ENCODE results near the gene ATG13. TPM values are rescaled to one million over a fixed set of nuclear protein-coding genes. Genes with fewer than 3 reads are reported as not detected.

Gene ATG13
- total RNA-seq, 2 experiments from 2014 or later, result 46.4 to 53.2 TPM

GRCh38 chr11:46588131-46588530 is 29.2 kb upstream of the ATG13 start:
- intact Hi-C loops (cut with micrococcal nuclease; ENCODE audit: unreplicated experiment), result no loop called here
- Histone ChIP-seq H3K9me3 (ENCODE audit: low read length) (no peaks in the 10 kb centered on the region), H4K20me1 (ENCODE audit: insufficient read depth, low read length) (peaks cover 10% of the 10 kb centered on the region; the same call in 1 of the 2 replicates), H3K4me1 (ENCODE audit: insufficient read depth, low read length, poor library complexity, severe bottlenecking) (peaks cover 15% of the 10 kb centered on the region), H3K79me2 (ENCODE audit: insufficient read depth, low read depth, low read length) (peaks cover 73% of the 10 kb centered on the region), H3K9me2 (ENCODE audit: insufficient read depth, low read length) (no peaks in the 10 kb centered on the region), H3K4me2 (ENCODE audit: low read length) (no peak overlapping the region), H3K27ac (ENCODE audit: low read depth, low read length, poor library complexity, severe bottlenecking) (no peak overlapping the region), H3K4me3 (ENCODE audit: low read depth, low read length, poor library complexity, severe bottlenecking) (no peak overlapping the region), H3K36me3 (ENCODE audit: insufficient read depth, low read length) (peaks cover 22% of the 10 kb centered on the region), H2AFZ (ENCODE audit: low read length) (no peak overlapping the region)
- CTCF ChIA-PET (ENCODE audit: unreplicated experiment), result no interaction called here
- no peak for DNase-seq (ENCODE audit: low spot score)
- no peak for TF ChIP-seq EZH2phosphoT487 (IDR thresholded peaks at IDR 0.05; ENCODE audit: borderline replicate concordance, low read depth, low read length)
- no peak for TF ChIP-seq CTCF (conservative IDR thresholded peaks at IDR 0.05; ENCODE audit: low read length)
- POLR2A ChIA-PET, result interaction anchor here (0.6 to 1.9 kb wide), 2 partner anchors 17 to 18 kb away, joined by 3 to 4 read pairs; no protein-coding TSS in a partner anchor
- no TSS peak for BruUV-seq (replicated peaks)

GRCh38 chr11:46588915-46589314 is 28.4 kb upstream of the ATG13 start:
- H3K4me1 ChIP-seq (ENCODE audit: insufficient read depth, low read length, poor library complexity, severe bottlenecking), result peaks cover 15% of the 10 kb centered on the region
- peaks cover 79% of the 10 kb centered on the region for H3K79me2 ChIP-seq (ENCODE audit: insufficient read depth, low read depth, low read length)
- no peak for DNase-seq (ENCODE audit: low spot score)
- peaks cover 13% of the 10 kb centered on the region; the same call in 1 of the 2 replicates for H4K20me1 ChIP-seq (ENCODE audit: insufficient read depth, low read length)
- H3K36me3 ChIP-seq (ENCODE audit: insufficient read depth, low read length), result peaks cover 22% of the 10 kb centered on the region
- no peaks in the 10 kb centered on the region for H3K9me2 ChIP-seq (ENCODE audit: insufficient read depth, low read length)
- H3K9me3 ChIP-seq (ENCODE audit: low read length), result no peaks in the 10 kb centered on the region
- POLR2A ChIA-PET, result interaction anchor here (0.6 to 1.9 kb wide), 2 partner anchors 18 to 715 kb away, joined by 3 to 4 read pairs; no protein-coding TSS in a partner anchor
- intact Hi-C loops (cut with micrococcal nuclease; ENCODE audit: unreplicated experiment), result no loop called here
- BruUV-seq (replicated peaks), result no TSS peak
- no peak overlapping the region for H3K27ac ChIP-seq (ENCODE audit: low read depth, low read length, poor library complexity, severe bottlenecking)
- H3K4me2 ChIP-seq (ENCODE audit: low read length), result no peak overlapping the region
- H2AFZ ChIP-seq (ENCODE audit: low read length), result no peak overlapping the region
- TF ChIP-seq CTCF (conservative IDR thresholded peaks at IDR 0.05; ENCODE audit: low read length), result no peak
- TF ChIP-seq EZH2phosphoT487 (IDR thresholded peaks at IDR 0.05; ENCODE audit: borderline replicate concordance, low read depth, low read length), result no peak
- H3K4me3 ChIP-seq (ENCODE audit: low read depth, low read length, poor library complexity, severe bottlenecking), result no peak overlapping the region
- CTCF ChIA-PET (ENCODE audit: unreplicated experiment), result no interaction called here
